HCT116 (cell line): Measurements from ENCODE around the gene CDHR4. TPM values are rescaled to one million over a fixed set of nuclear protein-coding genes. Genes with fewer than 3 reads are reported as not detected.

ENCODE experiments used
- ATAC-seq: fragments of 200-7000 bp; cut with Tn5 transposase; 2 replicates; pipeline ENCODE4 v1.9.1; 2020; ENCODE audit warnings: mild to moderate bottlenecking, moderate library complexity
- BruUV-seq: library from RNA; stranded (reverse); fragments of 400-500 nt; replicated peaks from 2 replicates; lab custom pipeline; 2021; lab: Mats Ljungman, UMichigan
- CTCF ChIA-PET: fragments of 300-600 bp; sonication (Branson Sonifier 250); formaldehyde crosslinking; loops from one replicate; lab custom pipeline; 2021; ENCODE audit warnings: antibody characterized with exemption; lab: Charles Lee
- POLR2A ChIA-PET: fragments of 300-600, 350-600 bp; sonication (Branson Sonifier 250); formaldehyde crosslinking; loops from one replicate; lab custom pipeline; 2021; ENCODE audit warnings: antibody characterized with exemption; lab: Charles Lee
- RAD21 ChIA-PET, 2 experiments: fragments of 300-600 bp; sonication (Branson Sonifier 250); formaldehyde crosslinking; loops; one replicate each; lab custom pipeline; 2023; ENCODE audit warnings: low total read pairs in 2 of 2; ENCODE audit not compliant: uncharacterized antibody in 2 of 2, unreplicated experiment in 2 of 2, low non-redundant PET in 1 of 2; lab: Charles Lee
- DNase-seq: peaks from one replicate; pipeline ENCODE4 v3.0.0-alpha.2; 2010; ENCODE audit warnings: low read depth, low spot score
- H2AFZ ChIP-seq: fragments of 200-600 bp; shearing (Covaris generic), sonication (generic); 2 replicates; pipeline ENCODE4 v1.6.1; 2017; ENCODE audit warnings: low read depth, mixed run types, mixed read lengths, antibody characterized with exemption, low read length; ENCODE audit not compliant: poor library complexity, severe bottlenecking
- H3K27ac ChIP-seq: 2 replicates; pipeline ENCODE4 v1.5.1; 2012; ENCODE audit warnings: low read depth, low read length
- H3K27me3 ChIP-seq: fragments of 200-600 bp; sonication (generic); 2 replicates; pipeline ENCODE4 v1.6.1; 2016; ENCODE audit warnings: mixed run types, low read length, mixed read lengths; ENCODE audit not compliant: insufficient read depth
- H3K36me3 ChIP-seq, 2 experiments: fragments of 200-500 bp in 1 of 2; fragments of 200-600 bp in 1 of 2; sonication (Bioruptor generic) in 1 of 2; sonication (generic) in 1 of 2; 2 replicates each; pipeline versions ENCODE4 v1.5.1 to v1.6.1; 2014 to 2016; ENCODE audit warnings: low read length in 2 of 2, inconsistent platforms in 1 of 2, mixed read lengths in 1 of 2, mixed run types in 1 of 2; ENCODE audit not compliant: insufficient read depth in 2 of 2, control insufficient read depth in 1 of 2
- H3K4me1 ChIP-seq, 2 experiments: fragments of 200-600 bp in 1 of 2; sonication (generic) in 1 of 2; 2 replicates each; pipeline versions ENCODE4 v1.5.1 to v1.6.1; 2012 to 2017; ENCODE audit warnings: low read length in 2 of 2, inconsistent platforms in 1 of 2, mild to moderate bottlenecking in 1 of 2, mixed read lengths in 1 of 2, mixed run types in 1 of 2, moderate library complexity in 1 of 2; ENCODE audit not compliant: insufficient read depth in 2 of 2, control insufficient read depth in 1 of 2
- H3K4me2 ChIP-seq: fragments of 200-600 bp; sonication (generic); 2 replicates; pipeline ENCODE4 v1.6.1; 2017; ENCODE audit warnings: mixed run types, low read length, mixed read lengths
- H3K4me3 ChIP-seq, 2 experiments: fragments of 200-600 bp in 1 of 2; sonication (generic) in 1 of 2; replicated peaks in 1 of 2; 2 replicates each; pipeline ENCODE4 v1.5.1; 2011 to 2016; ENCODE audit warnings: low read length in 2 of 2, control low read depth in 1 of 2, low read depth in 1 of 2, mild to moderate bottlenecking in 1 of 2, mixed read lengths in 1 of 2, mixed run types in 1 of 2
- H3K79me2 ChIP-seq: fragments of 200-600 bp; sonication (generic); 2 replicates; pipeline ENCODE4 v1.6.1; 2017; ENCODE audit warnings: mild to moderate bottlenecking, mixed run types, low read length, moderate library complexity, mixed read lengths; ENCODE audit not compliant: insufficient read depth
- H3K9ac ChIP-seq: fragments of 200-600 bp; sonication (generic); 2 replicates; pipeline ENCODE4 v1.6.1; 2016; ENCODE audit warnings: low read length, mixed read lengths
- H3K9me2 ChIP-seq: fragments of 200-600 bp; sonication (generic), shearing (Covaris generic); 2 replicates; pipeline ENCODE4 v1.6.1; 2017; ENCODE audit warnings: mixed run types, mild to moderate bottlenecking, moderate library complexity; ENCODE audit not compliant: insufficient read depth
- H3K9me3 ChIP-seq, 2 experiments: fragments of 200-500 bp in 1 of 2; fragments of 200-600 bp in 1 of 2; sonication (Bioruptor generic) in 1 of 2; sonication (generic) in 1 of 2; 2 replicates each; pipeline ENCODE4 v1.6.1; 2014 to 2017; ENCODE audit warnings: low read length in 2 of 2, mixed read lengths in 2 of 2, inconsistent platforms in 1 of 2, low read depth in 1 of 2, mild to moderate bottlenecking in 1 of 2, mixed run types in 1 of 2, moderate library complexity in 1 of 2; ENCODE audit not compliant: control insufficient read depth in 1 of 2, insufficient read depth in 1 of 2
- H4K20me1 ChIP-seq: fragments of 200-600 bp; sonication (generic), shearing (Covaris generic); 2 replicates; pipeline ENCODE4 v1.6.1; 2017; ENCODE audit warnings: mixed run types, mild to moderate bottlenecking, moderate library complexity; ENCODE audit not compliant: insufficient read depth
- SRF ChIP-seq: IDR thresholded peaks from 2 replicates; pipeline ENCODE4 v1.6.1; 2012; ENCODE audit warnings: low read depth
- intact Hi-C: fragments of 100-400 bp; cut with micrococcal nuclease; formaldehyde crosslinking; loops from 2 replicates; pipeline ENCODE4 v1.10.0; 2022
- microRNA-seq: library from miRNA; unstranded; fragments of <30 nt; microRNA quantifications from one replicate; pipeline ENCODE4, GENCODE V29; 2016; ENCODE audit warnings: borderline number of aligned reads
- total RNA-seq: library from RNA; stranded (reverse); gene quantifications from one replicate; pipeline ENCODE4 v1.2.1, GENCODE V29; 2021; ENCODE audit not compliant: unreplicated experiment

Gene CDHR4
- total RNA-seq, 1 experiment from 2014 or later = not detected

- POLR2A ChIA-PET = no interaction called here
- no peak overlapping the region for H3K27ac ChIP-seq
- no peak for TF ChIP-seq SRF
- no peaks in the 10 kb centered on the region for H3K9me3 ChIP-seq
- CTCF ChIA-PET = no interaction called here
- no peaks in the 10 kb centered on the region for H3K4me1 ChIP-seq
- H3K9ac ChIP-seq = no peak overlapping the region
- RAD21 ChIA-PET = no interaction called here
- BruUV-seq = no TSS peak
- peaks cover 0 to 6% of the 10 kb centered on the region in 2 experiments; a peak in 2 of 4 replicates for H3K36me3 ChIP-seq
- no peak overlapping the region for H2AFZ ChIP-seq
- H3K79me2 ChIP-seq = peaks cover 50% of the 10 kb centered on the region; the same call in 1 of the 2 replicates
- H3K27me3 ChIP-seq = no peaks in the 10 kb centered on the region
- no peaks in the 10 kb centered on the region for H3K9me2 ChIP-seq
- H3K4me2 ChIP-seq = no peak overlapping the region
- H4K20me1 ChIP-seq = no peaks in the 10 kb centered on the region
- ATAC-seq (no peak), DNase-seq (no peak)
- intact Hi-C loops = no loop called here
- no peak overlapping the region for H3K4me3 ChIP-seq
Measured at GRCh38 chr3:49745986-49746385, 53.7 kb downstream of the CDHR4 start.

Small RNA genes lying within 50 kb of the gene (microRNA-seq; reads per million reads assigned to microRNA genes)
- gene MIR5193 = not detected

Other genes starting within 250 kb of the CDHR4 start
- gene BSN, start 245.4 kb downstream of the CDHR4 start, total RNA-seq = 1.5 TPM
- gene APEH, start 125.5 kb downstream of the CDHR4 start, total RNA-seq = 246 TPM
- gene MST1, start 110.4 kb downstream of the CDHR4 start, total RNA-seq = 15.4 TPM
- 71.9 TPM for gene RNF123, start 110.3 kb downstream of the CDHR4 start, total RNA-seq
- 0.32 TPM for gene AMIGO3, start 80.2 kb downstream of the CDHR4 start, total RNA-seq
- 24.1 TPM for gene GMPPB, start 75.9 kb downstream of the CDHR4 start, total RNA-seq
- gene IP6K1, start 13.3 kb downstream of the CDHR4 start, total RNA-seq = 30.6 TPM
- gene INKA1, start 3.4 kb upstream of the CDHR4 start, total RNA-seq = 1.6 TPM
- 2.6 TPM for gene UBA7, start 14.1 kb upstream of the CDHR4 start, total RNA-seq
- gene TRAIP, start 56.7 kb upstream of the CDHR4 start, total RNA-seq = 25.5 TPM
- gene CAMKV, start 70.0 kb upstream of the CDHR4 start, total RNA-seq = 0.10 TPM
- gene MST1R, start 104.0 kb upstream of the CDHR4 start, total RNA-seq = 113 TPM
- gene MON1A, start 129.9 kb upstream of the CDHR4 start, total RNA-seq = 9.0 TPM
- gene RBM6, start 140.3 kb upstream of the CDHR4 start, total RNA-seq = 58.3 TPM